Tibial nerve (tissue), 4 donors: ENCODE measurements around the gene PHF20. TPM values are rescaled to one million over a fixed set of nuclear protein-coding genes. Genes with fewer than 3 reads are reported as not detected.

ENCODE experiments used
- DNase-seq, 2 donors: peaks; one replicate each; pipeline ENCODE4 v3.0.0-alpha.2; 2019; ENCODE audit warnings: low spot score in 2 of 2
- H3K27ac ChIP-seq, 4 donors: fragments of 200-600 bp; sonication (generic) in 3 of 4; one replicate each; pipeline ENCODE4 v1.5.1; 2017 to 2019; ENCODE audit warnings: mild to moderate bottlenecking in 1 of 4
- H3K27me3 ChIP-seq, 2 donors: fragments of 200-600 bp; sonication (generic) in 1 of 2; one replicate each; pipeline versions ENCODE4 v1.5.1 to v1.6.0; 2017 to 2019
- H3K36me3 ChIP-seq, 3 donors: fragments of 200-600 bp; sonication (generic); one replicate each; pipeline ENCODE4 v1.5.1; 2018 to 2019
- H3K4me1 ChIP-seq, 4 donors: fragments of 200-600 bp; sonication (generic) in 3 of 4; one replicate each; pipeline ENCODE4 v1.5.1; 2017 to 2019
- H3K4me3 ChIP-seq, 4 donors: fragments of 200-600 bp; sonication (generic) in 3 of 4; one replicate each; pipeline ENCODE4 v1.5.1; 2017 to 2019; ENCODE audit warnings: mild to moderate bottlenecking in 1 of 4, moderate library complexity in 1 of 4
- H3K9me3 ChIP-seq, 4 donors: fragments of 200-600 bp; sonication (generic) in 3 of 4; one replicate each; pipeline ENCODE4 v1.5.1; 2017 to 2019
- CTCF ChIP-seq, 5 experiments: fragments of 200-600 bp in 3 of 5; fragments of 450-650 bp in 2 of 5; sonication (generic) in 3 of 5; IDR thresholded peaks; one replicate each; pipeline ENCODE4 v1.5.1; 2016 to 2019; ENCODE audit warnings: antibody characterized with exemption in 5 of 5, mild to moderate bottlenecking in 3 of 5, moderate library complexity in 2 of 5
- EP300 ChIP-seq, 2 donors: sonication (generic); formaldehyde crosslinking; IDR thresholded peaks; one replicate each; pipeline ENCODE4 v1.6.1; 2017; ENCODE audit warnings: antibody characterized with exemption in 2 of 2, mild to moderate bottlenecking in 1 of 2
- POLR2A ChIP-seq, 2 donors: fragments of 450-650 bp; IDR thresholded peaks; one replicate each; pipeline ENCODE4 v1.6.1; 2017; ENCODE audit warnings: antibody characterized with exemption in 2 of 2, mild to moderate bottlenecking in 2 of 2, moderate library complexity in 2 of 2
- WGBS, 2 donors: methylation state at CpG; one replicate each; pipeline ENCODE4 v1.1.5; 2018; 5-methylcytosine and 5-hydroxymethylcytosine counted together
- total RNA-seq, 4 donors: library from RNA; depleted of rRNA; stranded (reverse); fragments of >200 nt; gene quantifications; one replicate each; pipeline ENCODE4 v1.1.0, GENCODE V29; 2016

PHF20 gene
- total RNA-seq, 4 donors from 2014 or later = 30.0 to 76.8 (median 57.1) TPM

- DNase-seq = no peak
- Histone ChIP-seq H3K9me3 (no peaks in the 10 kb centered on the region), H3K27ac (no peak overlapping the region), H3K27me3 (no peaks in the 10 kb centered on the region), H3K36me3 (peaks cover 0 to 16% (median 5%) of the 10 kb centered on the region in 3 donors), H3K4me1 (peaks cover 0 to 15% (median 7%) of the 10 kb centered on the region in 4 donors), H3K4me3 (no peak overlapping the region)
- TF ChIP-seq CTCF (IDR thresholded peaks at IDR 0.05) = no peak
- TF ChIP-seq EP300 (IDR thresholded peaks at IDR 0.05) = no peak
- WGBS, 2 donors = 98 to 99% methylated on average over 5 of the region's 5 CpGs
Measured at GRCh38 chr20:35791097-35791496, 19.3 kb downstream of the PHF20 start.

- WGBS, 2 donors = 45 to 50% methylated on average over 3 of the region's 3 CpGs
- no peaks in the 10 kb centered on the region for H3K27me3 ChIP-seq
- peak overlapping the region in 2 of 4 donors; percentile 51 to 65 for H3K27ac ChIP-seq
- no peak overlapping the region for H3K4me3 ChIP-seq
- no peaks in the 10 kb centered on the region for H3K9me3 ChIP-seq
- TF ChIP-seq EP300 (IDR thresholded peaks at IDR 0.05) (peak in 1 of 2 donors; percentile 26), POLR2A (IDR thresholded peaks at IDR 0.05) (no peak)
- no peak for DNase-seq
- peaks cover 0 to 21% (median 7%) of the 10 kb centered on the region in 4 donors for H3K4me1 ChIP-seq
- H3K36me3 ChIP-seq = peaks cover 0 to 16% (median 5%) of the 10 kb centered on the region in 3 donors
Measured at GRCh38 chr20:35791821-35792220, 20.0 kb downstream of the PHF20 start.

GRCh38 chr20:35792740-35793139 lies 20.9 kb downstream of the PHF20 start:
- Histone ChIP-seq H3K36me3 (peaks cover 0 to 9% (median 2%) of the 10 kb centered on the region in 3 donors), H3K27me3 (no peaks in the 10 kb centered on the region), H3K4me3 (no peak overlapping the region), H3K27ac (peak overlapping the region in 1 of 4 donors; percentile 50), H3K9me3 (no peaks in the 10 kb centered on the region), H3K4me1 (peaks cover 0 to 24% (median 7%) of the 10 kb centered on the region in 4 donors)
- no peak for DNase-seq
- WGBS, 2 donors = 97 to 100% methylated on average over 4 of the region's 4 CpGs
- TF ChIP-seq POLR2A (IDR thresholded peaks at IDR 0.05) = no peak
- no peak for TF ChIP-seq EP300 (IDR thresholded peaks at IDR 0.05)
- TF ChIP-seq CTCF (IDR thresholded peaks at IDR 0.05) = no peak

- no peak for DNase-seq
- H3K27me3 ChIP-seq = no peaks in the 10 kb centered on the region
- peaks cover 0 to 15% (median 2%) of the 10 kb centered on the region in 3 donors for H3K36me3 ChIP-seq
- TF ChIP-seq EP300 (IDR thresholded peaks at IDR 0.05) = no peak
- no peak overlapping the region for H3K4me3 ChIP-seq
- H3K4me1 ChIP-seq = peaks cover 0 to 22% (median 6%) of the 10 kb centered on the region in 4 donors
- peak overlapping the region in 2 of 4 donors; percentile 19 to 37 for H3K27ac ChIP-seq
- no peaks in the 10 kb centered on the region for H3K9me3 ChIP-seq
- WGBS, 2 donors = 58 to 65% methylated on average over 2 of the region's 2 CpGs
Measured at GRCh38 chr20:35796571-35796970, 24.8 kb downstream of the PHF20 start.

GRCh38 chr20:35801865-35802264 lies 30.1 kb downstream of the PHF20 start:
- Histone ChIP-seq H3K27ac (no peak overlapping the region), H3K27me3 (no peaks in the 10 kb centered on the region), H3K36me3 (peaks cover 2 to 68% (median 10%) of the 10 kb centered on the region in 3 donors), H3K9me3 (no peaks in the 10 kb centered on the region), H3K4me1 (peaks cover 0 to 2% (median 0%) of the 10 kb centered on the region in 4 donors), H3K4me3 (no peak overlapping the region)
- no peak for DNase-seq
- TF ChIP-seq EP300 (IDR thresholded peaks at IDR 0.05) (no peak), CTCF (IDR thresholded peaks at IDR 0.05) (no peak), POLR2A (IDR thresholded peaks at IDR 0.05) (no peak)
- 54 to 63% methylated on average over 1 of the region's 1 CpG for WGBS, 2 donors

- H3K27ac ChIP-seq = no peak overlapping the region
- no peaks in the 10 kb centered on the region for H3K9me3 ChIP-seq
- no peaks in the 10 kb centered on the region for H3K27me3 ChIP-seq
- TF ChIP-seq CTCF (IDR thresholded peaks at IDR 0.05) (no peak), POLR2A (IDR thresholded peaks at IDR 0.05) (no peak)
- peaks cover 2 to 57% (median 10%) of the 10 kb centered on the region in 3 donors for H3K36me3 ChIP-seq
- WGBS, 2 donors = 85 to 92% methylated on average over 3 of the region's 3 CpGs
- no peaks in the 10 kb centered on the region for H3K4me1 ChIP-seq
- DNase-seq = no peak
- no peak overlapping the region for H3K4me3 ChIP-seq
Measured at GRCh38 chr20:35806075-35806474, 34.3 kb downstream of the PHF20 start.
